H1 (cell line): ENCODE measurements around the gene ZFYVE19. TPM values are rescaled to one million over a fixed set of nuclear protein-coding genes. Genes with fewer than 3 reads are reported as not detected.

Source experiments
- ASH2L ChIP-seq: fragments of 200-600, 300-600 bp; sonication (generic); IDR thresholded peaks from one replicate; pipeline ENCODE4 v1.7.1; 2017; ENCODE audit warnings: low read length
- POU5F1 ChIP-seq: IDR thresholded peaks from 2 replicates; pipeline ENCODE4 v1.6.1; 2011; ENCODE audit warnings: low read depth, mild to moderate bottlenecking, low read length, moderate library complexity
- RBBP5 ChIP-seq: IDR thresholded peaks from 2 replicates; pipeline ENCODE4 v1.7.1; 2012; ENCODE audit warnings: low read depth, mild to moderate bottlenecking, inconsistent platforms, low read length, moderate library complexity, borderline replicate concordance
- SP1 ChIP-seq: IDR thresholded peaks from 2 replicates; pipeline ENCODE4 v1.6.1; 2011; ENCODE audit warnings: low read depth, low read length
- TBP ChIP-seq: IDR thresholded peaks from 2 replicates; pipeline ENCODE4 v1.6.1; 2011; ENCODE audit warnings: low read depth, low read length, improper control_type of control experiment
- polyA plus RNA-seq, 7 experiments: library from polyadenylated mRNA; depleted of rRNA in 3 of 7; stranded (reverse) in 5 of 7; unstranded in 2 of 7; fragments of >200 nt in 5 of 7; fragments of 200-250 nt in 2 of 7; gene quantifications; 1 replicate in 5 of 7; 2 replicates in 1 of 7; 4 replicates in 1 of 7; pipeline versions ENCODE4 v1.2.1 to v1.2.3, GENCODE V29; 2011 to 2013; ENCODE audit warnings: missing spikeins in 2 of 7, mixed read lengths in 2 of 7
- total RNA-seq: library from RNA; stranded (reverse); fragmentation: NEBNext Ultra II Directional; extraction: Animal tissue kit (Norgen Biotek cat#: 25700); gene quantifications from 2 replicates; pipeline ENCODE4 v1.2.1, GENCODE V29; 2021
- TF ChIP-seq, protein P1 (sequence below): IDR thresholded peaks from 2 replicates; pipeline ENCODE4 v1.6.1; 2012; ENCODE audit warnings: low read length, inconsistent platforms
- TF ChIP-seq, protein P2 (sequence below): IDR thresholded peaks from 2 replicates; pipeline ENCODE4 v1.6.1; 2012; ENCODE audit warnings: inconsistent platforms

Gene ZFYVE19
- total and polyA plus RNA-seq, 2 of the 8 experiments (the other 6 are each of a cell fraction or from before 2014, with no cell fraction given): 11.2 to 21.8 TPM

- TF ChIP-seq, protein P1, sequence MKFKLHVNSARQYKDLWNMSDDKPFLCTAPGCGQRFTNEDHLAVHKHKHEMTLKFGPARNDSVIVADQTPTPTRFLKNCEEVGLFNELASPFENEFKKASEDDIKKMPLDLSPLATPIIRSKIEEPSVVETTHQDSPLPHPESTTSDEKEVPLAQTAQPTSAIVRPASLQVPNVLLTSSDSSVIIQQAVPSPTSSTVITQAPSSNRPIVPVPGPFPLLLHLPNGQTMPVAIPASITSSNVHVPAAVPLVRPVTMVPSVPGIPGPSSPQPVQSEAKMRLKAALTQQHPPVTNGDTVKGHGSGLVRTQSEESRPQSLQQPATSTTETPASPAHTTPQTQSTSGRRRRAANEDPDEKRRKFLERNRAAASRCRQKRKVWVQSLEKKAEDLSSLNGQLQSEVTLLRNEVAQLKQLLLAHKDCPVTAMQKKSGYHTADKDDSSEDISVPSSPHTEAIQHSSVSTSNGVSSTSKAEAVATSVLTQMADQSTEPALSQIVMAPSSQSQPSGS: no peak
- TF ChIP-seq RBBP5 (no peak), SP1 (no peak), POU5F1 (no peak), ASH2L (no peak), TBP (no peak)
- TF ChIP-seq, protein P2, sequence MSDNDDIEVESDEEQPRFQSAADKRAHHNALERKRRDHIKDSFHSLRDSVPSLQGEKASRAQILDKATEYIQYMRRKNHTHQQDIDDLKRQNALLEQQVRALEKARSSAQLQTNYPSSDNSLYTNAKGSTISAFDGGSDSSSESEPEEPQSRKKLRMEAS: no peak
Observed at GRCh38 chr15:40858706-40859105, 51.8 kb downstream of the ZFYVE19 start (continued).
